Epithelial cell of proximal tubule (primary cell): Measurements from ENCODE around the gene PRKN. TPM values are rescaled to one million over a fixed set of nuclear protein-coding genes. Genes with fewer than 3 reads are reported as not detected.

ENCODE experiments used
- DNase-seq: peaks from one replicate; pipeline ENCODE4 v3.0.0-alpha.2; 2011; ENCODE audit warnings: low read depth
- H3K4me3 ChIP-seq: 2 replicates; pipeline ENCODE4 v1.5.1; 2011; ENCODE audit warnings: low read depth, mild to moderate bottlenecking, low read length
- CTCF ChIP-seq: conservative IDR thresholded peaks from 2 replicates; pipeline ENCODE4 v1.5.1; 2012; ENCODE audit warnings: low read depth, mild to moderate bottlenecking, low read length
- total RNA-seq: library from RNA; depleted of rRNA; stranded (reverse); fragments of >200 nt; gene quantifications from 2 replicates; pipeline ENCODE4 v1.2.3, GENCODE V29; 2015

Gene PRKN
- total RNA-seq, 1 donor from 2014 or later: 0.58 TPM

- H3K4me3 ChIP-seq: no peak overlapping the region
- no peak for TF ChIP-seq CTCF
- DNase-seq: no peak
Measured at GRCh38 chr6:162332365-162332764, 395.2 kb downstream of the PRKN start.

GRCh38 chr6:162331911-162332310, 395.7 kb downstream of the PRKN start:
- no peak for DNase-seq
- TF ChIP-seq CTCF: no peak
- H3K4me3 ChIP-seq: no peak overlapping the region

- DNase-seq: no peak
- no peak overlapping the region for H3K4me3 ChIP-seq
- no peak for TF ChIP-seq CTCF
Measured at GRCh38 chr6:162325826-162326225, 401.7 kb downstream of the PRKN start.

GRCh38 chr6:162325051-162325450, 402.5 kb downstream of the PRKN start:
- TF ChIP-seq CTCF: no peak
- no peak overlapping the region for H3K4me3 ChIP-seq
- no peak for DNase-seq

GRCh38 chr6:162315291-162315690, 412.3 kb downstream of the PRKN start:
- TF ChIP-seq CTCF: no peak
- no peak for DNase-seq
- no peak overlapping the region for H3K4me3 ChIP-seq

GRCh38 chr6:162313922-162314660, 413.5 kb downstream of the PRKN start:
- TF ChIP-seq CTCF: no peak
- DNase-seq: no peak
- H3K4me3 ChIP-seq: no peak overlapping the region

- DNase-seq: no peak
- no peak for TF ChIP-seq CTCF
- no peak overlapping the region for H3K4me3 ChIP-seq
Measured at GRCh38 chr6:162307865-162308264, 419.7 kb downstream of the PRKN start.
